MM.1S (cell line): ENCODE measurements around the gene DLX3.

ENCODE experiments used
- DNase-seq: peaks from one replicate; pipeline ENCODE4 v3.0.0-alpha.2; 2015
- H2AFZ ChIP-seq: fragments of 300-600 bp; sonication (generic); 2 replicates; pipeline ENCODE4 v1.6.0; 2016; ENCODE audit warnings: antibody characterized with exemption, low read length
- H3F3A ChIP-seq: fragments of 300-600 bp; sonication (generic); 2 replicates; pipeline ENCODE4 v1.6.1; 2016; ENCODE audit warnings: mild to moderate bottlenecking, antibody characterized with exemption, low read length, moderate library complexity, mixed read lengths; ENCODE audit not compliant: insufficient read depth
- H3K27ac ChIP-seq: fragments of 300-600 bp; sonication (generic); 2 replicates; pipeline ENCODE4 v1.5.1; 2016; ENCODE audit warnings: mild to moderate bottlenecking, low read length
- H3K27me3 ChIP-seq: fragments of 300-600 bp; sonication (generic); replicated peaks from 2 replicates; pipeline ENCODE4 v1.6.0; 2016; ENCODE audit warnings: low read length; ENCODE audit not compliant: insufficient read depth
- H3K36me3 ChIP-seq: fragments of 300-600 bp; sonication (generic); replicated peaks from 2 replicates; pipeline ENCODE4 v1.6.1; 2016; ENCODE audit warnings: mild to moderate bottlenecking, low read length, mixed read lengths; ENCODE audit not compliant: insufficient read depth
- H3K4me1 ChIP-seq: fragments of 300-600 bp; sonication (generic); 2 replicates; pipeline ENCODE4 v1.6.1; 2016; ENCODE audit warnings: low read length, mixed read lengths
- H3K4me2 ChIP-seq: fragments of 300-600 bp; sonication (generic); 2 replicates; pipeline ENCODE4 v1.6.0; 2016; ENCODE audit warnings: low read depth, low read length
- H3K4me3 ChIP-seq: fragments of 300-600 bp; sonication (generic); 2 replicates; pipeline ENCODE4 v1.5.1; 2016; ENCODE audit warnings: low read length, mixed read lengths
- H3K79me2 ChIP-seq: fragments of 300-600 bp; sonication (generic); 2 replicates; pipeline ENCODE4 v1.6.1; 2016; ENCODE audit warnings: mixed run types, low read length, mixed read lengths
- H3K9ac ChIP-seq: fragments of 300-600 bp; sonication (generic); 2 replicates; pipeline ENCODE4 v1.6.1; 2016; ENCODE audit warnings: low read length, mixed read lengths
- H3K9me2 ChIP-seq: fragments of 300-600 bp; sonication (generic); replicated peaks from 2 replicates; pipeline ENCODE4 v1.6.1; 2016; ENCODE audit warnings: mild to moderate bottlenecking, low read length, mixed read lengths; ENCODE audit not compliant: insufficient read depth
- H3K9me3 ChIP-seq: fragments of 300-600 bp; sonication (generic); replicated peaks from 2 replicates; pipeline ENCODE4 v1.6.1; 2016; ENCODE audit warnings: mild to moderate bottlenecking, low read length, mixed read lengths; ENCODE audit not compliant: insufficient read depth
- H4K20me1 ChIP-seq: fragments of 300-600 bp; sonication (generic); 2 replicates; pipeline ENCODE4 v1.6.1; 2016; ENCODE audit warnings: mild to moderate bottlenecking, low read length, moderate library complexity, mixed read lengths; ENCODE audit not compliant: insufficient read depth
- EZH2 ChIP-seq: fragments of 300-600 bp; sonication (generic); optimal IDR thresholded peaks from 2 replicates; pipeline ENCODE3; 2017; ENCODE audit warnings: low read depth, mild to moderate bottlenecking, antibody characterized with exemption, low read length, mixed read lengths
- EZH2phosphoT487 ChIP-seq: fragments of 300-600 bp; sonication (generic); IDR thresholded peaks from 2 replicates; pipeline ENCODE4 v1.6.1; 2018; ENCODE audit warnings: antibody characterized with exemption, low read length
- TF ChIP-seq, protein P1 (sequence below): fragments of 300-600 bp; sonication (generic); IDR thresholded peaks from 2 replicates; pipeline ENCODE4 v1.5.1; 2016; ENCODE audit warnings: antibody characterized with exemption, low read length, mixed read lengths

DLX3 gene

GRCh38 chr17:49975531-49975930, 19.5 kb downstream of the DLX3 start:
- Histone ChIP-seq H3K27me3 (peaks cover 97% of the 10 kb centered on the region), H3K4me3 (no peak overlapping the region), H3F3A (no peaks in the 10 kb centered on the region), H3K36me3 (no peaks in the 10 kb centered on the region), H4K20me1 (no peaks in the 10 kb centered on the region), H3K9me3 (no peaks in the 10 kb centered on the region), H3K4me2 (no peak overlapping the region), H3K27ac (no peak overlapping the region), H3K4me1 (no peaks in the 10 kb centered on the region), H3K9ac (no peak overlapping the region), H3K79me2 (no peaks in the 10 kb centered on the region), H3K9me2 (no peaks in the 10 kb centered on the region), H2AFZ (no peak overlapping the region)
- TF ChIP-seq EZH2phosphoT487 (no peak), EZH2 (no peak)
- no peak for DNase-seq

GRCh38 chr17:49973271-49973615, 21.8 kb downstream of the DLX3 start:
- Histone ChIP-seq H3K4me1 (no peaks in the 10 kb centered on the region), H3F3A (no peaks in the 10 kb centered on the region), H3K36me3 (no peaks in the 10 kb centered on the region), H3K27me3 (peaks cover 97% of the 10 kb centered on the region), H3K9ac (no peak overlapping the region), H2AFZ (no peak overlapping the region), H3K27ac (no peak overlapping the region), H3K4me2 (no peak overlapping the region), H4K20me1 (no peaks in the 10 kb centered on the region), H3K4me3 (no peak overlapping the region), H3K9me3 (no peaks in the 10 kb centered on the region), H3K79me2 (no peaks in the 10 kb centered on the region), H3K9me2 (no peaks in the 10 kb centered on the region)
- no peak for TF ChIP-seq EZH2
- TF ChIP-seq EZH2phosphoT487: no peak
- TF ChIP-seq, protein P1, sequence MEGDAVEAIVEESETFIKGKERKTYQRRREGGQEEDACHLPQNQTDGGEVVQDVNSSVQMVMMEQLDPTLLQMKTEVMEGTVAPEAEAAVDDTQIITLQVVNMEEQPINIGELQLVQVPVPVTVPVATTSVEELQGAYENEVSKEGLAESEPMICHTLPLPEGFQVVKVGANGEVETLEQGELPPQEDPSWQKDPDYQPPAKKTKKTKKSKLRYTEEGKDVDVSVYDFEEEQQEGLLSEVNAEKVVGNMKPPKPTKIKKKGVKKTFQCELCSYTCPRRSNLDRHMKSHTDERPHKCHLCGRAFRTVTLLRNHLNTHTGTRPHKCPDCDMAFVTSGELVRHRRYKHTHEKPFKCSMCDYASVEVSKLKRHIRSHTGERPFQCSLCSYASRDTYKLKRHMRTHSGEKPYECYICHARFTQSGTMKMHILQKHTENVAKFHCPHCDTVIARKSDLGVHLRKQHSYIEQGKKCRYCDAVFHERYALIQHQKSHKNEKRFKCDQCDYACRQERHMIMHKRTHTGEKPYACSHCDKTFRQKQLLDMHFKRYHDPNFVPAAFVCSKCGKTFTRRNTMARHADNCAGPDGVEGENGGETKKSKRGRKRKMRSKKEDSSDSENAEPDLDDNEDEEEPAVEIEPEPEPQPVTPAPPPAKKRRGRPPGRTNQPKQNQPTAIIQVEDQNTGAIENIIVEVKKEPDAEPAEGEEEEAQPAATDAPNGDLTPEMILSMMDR: no peak
- DNase-seq: no peak

DNA sequence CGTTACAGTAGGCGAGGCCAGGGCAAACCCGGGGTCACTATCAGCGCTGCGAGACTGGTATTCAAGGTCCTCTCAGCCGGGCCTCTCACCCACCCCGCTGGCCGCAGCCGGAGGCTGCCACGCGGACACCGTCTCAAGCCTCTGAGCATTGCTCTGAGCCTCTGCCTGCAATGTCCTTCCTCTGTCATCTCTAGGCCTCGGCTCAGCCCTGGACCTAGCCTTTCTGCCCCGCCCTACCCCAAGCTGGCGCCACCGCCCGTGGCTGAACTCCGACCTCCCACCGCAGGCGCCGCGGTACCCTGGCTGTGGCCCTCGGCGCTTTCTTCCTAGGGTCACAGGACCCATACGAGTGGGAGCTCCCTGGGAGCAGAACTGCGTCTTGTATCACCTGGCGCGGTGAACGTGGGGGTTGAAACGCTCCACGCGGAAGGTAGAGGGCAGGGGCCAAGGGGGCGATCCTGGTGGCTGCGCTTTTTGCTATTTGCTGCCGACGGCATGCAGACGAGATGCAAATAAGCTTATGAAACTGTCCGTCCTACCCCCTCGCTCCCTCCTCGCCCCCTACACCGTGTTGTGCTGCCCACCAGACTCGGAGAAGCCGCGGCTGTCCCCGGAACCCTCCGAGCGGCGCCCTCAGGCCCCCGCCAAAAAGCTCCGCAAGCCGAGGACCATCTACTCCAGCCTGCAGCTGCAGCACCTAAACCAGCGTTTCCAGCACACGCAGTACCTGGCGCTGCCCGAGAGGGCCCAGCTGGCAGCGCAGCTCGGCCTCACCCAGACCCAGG, 22.3 kb downstream of the DLX3 start:
- no peak for DNase-seq
- TF ChIP-seq EZH2 (no peak), EZH2phosphoT487 (no peak)
- TF ChIP-seq, protein P1: no peak
- H3K9me2 ChIP-seq: no peaks in the 10 kb centered on the region
- no peaks in the 10 kb centered on the region for H3K36me3 ChIP-seq
- H3K4me1 ChIP-seq: no peaks in the 10 kb centered on the region
- H3K4me3 ChIP-seq: no peak overlapping the region
- H3K9me3 ChIP-seq: no peaks in the 10 kb centered on the region
- no peak overlapping the region for H3K27ac ChIP-seq
- no peaks in the 10 kb centered on the region for H3K79me2 ChIP-seq
- H3K9ac ChIP-seq: no peak overlapping the region
- no peaks in the 10 kb centered on the region for H3F3A ChIP-seq
- H3K27me3 ChIP-seq: peaks cover 97% of the 10 kb centered on the region
- H2AFZ ChIP-seq: no peak overlapping the region
- no peaks in the 10 kb centered on the region for H4K20me1 ChIP-seq
- no peak overlapping the region for H3K4me2 ChIP-seq

- H4K20me1 ChIP-seq: no peaks in the 10 kb centered on the region
- no peaks in the 10 kb centered on the region for H3K4me1 ChIP-seq
- H3K9me3 ChIP-seq: no peaks in the 10 kb centered on the region
- TF ChIP-seq, protein P1: no peak
- TF ChIP-seq EZH2 (peak; percentile 55), EZH2phosphoT487 (no peak)
- H3K36me3 ChIP-seq: no peaks in the 10 kb centered on the region
- DNase-seq: no peak
- H3K9ac ChIP-seq: no peak overlapping the region
- H3F3A ChIP-seq: no peaks in the 10 kb centered on the region
- no peaks in the 10 kb centered on the region for H3K9me2 ChIP-seq
- peaks cover 97% of the 10 kb centered on the region for H3K27me3 ChIP-seq
- no peaks in the 10 kb centered on the region for H3K79me2 ChIP-seq
- H3K4me2 ChIP-seq: no peak overlapping the region
- no peak overlapping the region for H3K27ac ChIP-seq
- H2AFZ ChIP-seq: no peak overlapping the region
- H3K4me3 ChIP-seq: no peak overlapping the region
Observed at GRCh38 chr17:49971848-49972485, 23.1 kb downstream of the DLX3 start.
